ENCODE results near the gene KLF6.

GRCh38 chr10:3793553-3793952, 8.5 kb upstream of the KLF6 start:
- TF ChIP-seq POLR2AphosphoS5 (IDR thresholded peaks at IDR 0.05) (no peak), CTCF (IDR thresholded peaks at IDR 0.05) (no peak), POLR2A (IDR thresholded peaks at IDR 0.05) (no peak), EP300 (IDR thresholded peaks at IDR 0.05; ENCODE audit: low read depth) (no peak)

Measured in transverse colon (tissue), 4 donors.